Epidermal melanocyte (primary cell): ENCODE data around the gene MYH15.

Experiments used
- DNase-seq: peaks from one replicate; pipeline ENCODE4 v3.0.0; 2011; ENCODE audit warnings: low spot score; ENCODE audit not compliant: insufficient read length

Gene MYH15

GRCh38 chr3:108509871-108510270, 525 bp downstream of the MYH15 start:
- DNase-seq = no peak

GRCh38 chr3:108509263-108509662, 1.1 kb downstream of the MYH15 start:
- no peak for DNase-seq

GRCh38 chr3:108507902-108508301, 2.5 kb downstream of the MYH15 start:
- no peak for DNase-seq

GRCh38 chr3:108505811-108506210, 4.6 kb downstream of the MYH15 start:
- DNase-seq = no peak

- DNase-seq = no peak
These were observed 6.7 kb downstream of the MYH15 start for GRCh38 chr3:108503722-108504121.

- DNase-seq = no peak
These were observed 8.9 kb downstream of the MYH15 start for GRCh38 chr3:108501535-108501934.

GRCh38 chr3:108500728-108501127, 9.7 kb downstream of the MYH15 start:
- DNase-seq = no peak

GRCh38 chr3:108497271-108497670, 13.1 kb downstream of the MYH15 start:
- no peak for DNase-seq

GRCh38 chr3:108495717-108496116, 14.7 kb downstream of the MYH15 start:
- no peak for DNase-seq

GRCh38 chr3:108494906-108495531, 15.4 kb downstream of the MYH15 start:
- no peak for DNase-seq

GRCh38 chr3:108493862-108494261, 16.5 kb downstream of the MYH15 start:
- DNase-seq = no peak

GRCh38 chr3:108491456-108491855, 18.9 kb downstream of the MYH15 start:
- DNase-seq = no peak

GRCh38 chr3:108489776-108490175, 20.6 kb downstream of the MYH15 start:
- no peak for DNase-seq

- DNase-seq = no peak
These were observed 21.8 kb downstream of the MYH15 start for GRCh38 chr3:108488631-108489030.

- no peak for DNase-seq
These were observed 23.0 kb downstream of the MYH15 start for GRCh38 chr3:108487439-108487838.

- no peak for DNase-seq
These were observed 23.5 kb downstream of the MYH15 start for GRCh38 chr3:108486941-108487340.

GRCh38 chr3:108486338-108486737, 24.1 kb downstream of the MYH15 start:
- no peak for DNase-seq

- DNase-seq = no peak
These were observed 25.2 kb downstream of the MYH15 start for GRCh38 chr3:108485146-108485545.

- no peak for DNase-seq
These were observed 31.2 kb downstream of the MYH15 start for GRCh38 chr3:108479224-108479623.

GRCh38 chr3:108477511-108478147, 32.8 kb downstream of the MYH15 start:
- DNase-seq = no peak

GRCh38 chr3:108475220-108475782, 35.1 kb downstream of the MYH15 start:
- no peak for DNase-seq

- no peak for DNase-seq
These were observed 35.8 kb downstream of the MYH15 start for GRCh38 chr3:108474581-108474980.

GRCh38 chr3:108473711-108474110, 36.7 kb downstream of the MYH15 start:
- no peak for DNase-seq
